Measurements from ENCODE around the gene AGTR1.

Gene AGTR1

DNA sequence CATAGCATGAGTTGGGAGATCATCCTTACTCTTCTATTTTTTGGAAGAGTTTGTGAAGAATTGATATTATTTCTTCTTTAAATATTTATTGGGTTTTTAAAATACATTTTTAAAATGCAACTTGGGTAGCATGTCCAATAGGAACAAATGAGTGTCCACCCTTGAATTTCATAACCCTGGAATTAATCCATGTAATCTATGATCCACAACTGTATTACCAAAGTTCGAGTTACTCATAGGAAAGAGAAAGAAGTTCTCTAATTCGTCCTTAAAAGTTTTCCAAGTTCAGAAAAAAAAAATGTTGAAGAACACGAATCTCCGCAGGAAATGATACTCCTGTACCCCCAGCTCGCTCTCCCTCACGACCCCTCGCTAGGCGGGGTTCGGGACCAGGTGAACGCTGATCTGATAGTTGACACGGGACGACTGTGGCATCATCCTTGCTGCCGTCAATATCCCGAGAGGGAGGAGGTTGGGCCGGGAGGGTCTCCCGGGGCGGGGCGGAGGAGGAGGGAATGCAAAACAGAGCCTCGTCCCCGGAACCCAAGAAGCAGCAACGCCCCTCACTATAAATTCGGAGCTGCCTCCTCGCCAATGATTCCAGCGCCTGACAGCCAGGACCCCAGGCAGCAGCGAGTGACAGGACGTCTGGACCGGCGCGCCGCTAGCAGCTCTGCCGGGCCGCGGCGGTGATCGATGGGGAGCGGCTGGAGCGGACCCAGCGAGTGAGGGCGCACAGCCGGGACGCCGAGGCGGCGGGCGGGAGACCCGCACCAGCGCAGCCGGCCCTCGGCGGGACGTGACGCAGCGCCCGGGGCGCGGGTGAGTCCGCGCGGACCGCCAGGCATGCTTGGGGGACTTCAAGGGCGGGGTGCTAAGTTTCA is at the start of gene AGTR1:
Gene AGTR1 (plus strand): TSS at position 598 of the 884 bp plus-strand sequence. CDS start 43,133 bp downstream, outside the sequence.
- peak; percentile 40 for DNase-seq (ENCODE audit: low read depth)

DNA sequence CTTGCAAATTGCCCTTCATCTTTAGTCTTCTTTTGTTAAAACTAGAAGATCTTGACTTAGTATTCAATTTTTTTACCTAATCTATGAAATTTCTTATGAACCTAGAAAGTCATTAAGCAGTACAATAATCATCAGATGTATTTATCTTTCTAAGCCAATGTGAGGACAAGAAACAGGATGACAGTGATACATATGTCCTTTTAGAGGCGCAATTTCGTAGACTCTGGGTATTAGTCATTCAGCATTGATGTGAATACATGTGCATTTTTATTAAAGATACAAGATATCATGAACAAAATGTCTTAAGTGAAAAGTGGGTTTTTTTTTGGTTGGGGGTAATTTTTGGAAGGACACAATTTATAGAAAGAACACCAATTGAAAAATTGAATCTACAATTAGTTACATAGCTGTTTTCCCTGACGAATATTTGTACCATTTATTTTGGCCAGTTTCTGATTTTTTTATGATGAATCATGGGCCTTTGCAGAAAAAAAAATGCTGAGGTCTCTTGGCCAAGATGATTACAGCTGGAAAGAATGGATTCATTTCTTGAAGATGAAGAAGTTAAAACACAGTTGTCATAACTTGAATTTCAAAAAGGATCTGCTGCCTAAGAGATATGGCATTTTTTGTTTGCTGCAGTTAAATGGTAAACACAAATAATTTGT is 48.9 kb upstream of the AGTR1 start:
- peak; percentile 81 for DNase-seq (ENCODE audit: low read depth)

DNA sequence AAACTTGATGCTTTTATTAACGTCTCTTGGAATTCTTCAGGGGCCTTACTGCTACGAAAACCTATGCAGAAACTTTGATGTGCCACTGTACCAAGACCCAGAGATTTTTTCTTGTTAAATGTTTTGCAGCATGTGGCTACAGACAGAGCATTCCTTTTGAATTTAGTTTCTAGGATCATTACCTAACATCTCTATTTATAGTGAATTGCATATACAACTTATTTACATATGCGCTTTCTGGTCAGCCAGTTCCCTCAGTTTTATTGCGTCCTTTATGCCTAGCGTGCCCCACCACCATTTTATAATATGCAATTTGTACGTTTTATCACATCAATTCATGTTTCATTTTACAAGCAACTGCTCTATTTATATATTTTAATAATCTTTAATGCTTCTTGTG is 46.2 kb upstream of the AGTR1 start:
- DNase-seq (ENCODE audit: low read depth) = no peak

DNA sequence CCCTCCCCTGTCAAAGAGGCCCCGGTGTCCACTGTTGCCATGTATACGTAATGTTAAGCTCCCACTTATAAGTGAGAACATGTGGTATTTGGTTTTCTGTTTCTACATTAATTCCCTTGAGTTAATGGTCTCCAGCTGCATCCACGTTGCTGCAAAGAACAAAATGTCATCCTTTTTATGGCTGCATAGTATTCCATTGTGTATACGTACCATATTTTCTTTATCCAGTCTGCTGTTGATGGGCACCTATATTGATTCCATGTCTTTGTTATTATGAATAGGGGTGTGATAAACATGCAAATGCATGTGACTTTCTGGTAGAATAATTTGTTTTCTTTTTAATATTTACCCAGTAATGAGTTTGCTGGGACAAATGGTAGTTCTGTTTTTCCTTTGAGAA is 43.3 kb upstream of the AGTR1 start:
- DNase-seq (ENCODE audit: low read depth) = no peak

DNA sequence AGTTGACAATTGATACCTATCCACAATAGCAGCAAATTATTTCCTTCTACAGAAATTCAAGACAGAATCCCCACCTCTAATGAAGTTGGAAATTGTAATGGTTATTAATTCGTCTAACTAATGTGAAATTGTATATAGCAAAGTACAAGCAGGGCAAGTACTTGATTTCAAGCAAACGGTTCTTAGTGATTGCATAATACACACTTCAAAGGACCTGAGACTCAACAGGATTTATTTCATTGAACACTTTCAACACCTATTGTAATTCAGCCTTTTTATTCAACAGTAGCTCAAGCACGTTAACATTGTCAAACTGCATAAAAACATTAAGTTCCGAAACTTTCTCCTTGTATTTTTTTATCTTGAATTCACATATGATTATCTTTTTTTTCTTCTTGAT is 40.2 kb upstream of the AGTR1 start:
- DNase-seq (ENCODE audit: low read depth) = no peak

DNA sequence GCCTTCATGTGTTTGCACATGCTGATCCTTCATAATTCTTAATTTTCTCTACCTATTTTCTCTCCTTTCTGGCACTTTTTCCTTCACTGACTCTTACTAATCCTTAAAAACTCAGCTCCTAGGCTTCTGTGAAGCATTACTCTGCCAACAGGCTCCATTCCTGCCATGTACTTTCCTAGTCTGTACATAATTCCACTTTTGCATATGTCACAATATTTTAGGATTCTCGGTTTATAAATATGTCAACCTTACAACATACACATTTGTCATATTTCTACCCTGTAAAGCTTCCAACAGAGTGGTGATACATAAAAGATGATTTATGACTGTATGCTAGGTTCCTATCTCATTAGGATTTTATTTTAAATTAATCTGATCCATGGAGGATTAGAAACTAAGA is 38.2 kb upstream of the AGTR1 start:
- no peak for DNase-seq (ENCODE audit: low read depth)

DNA sequence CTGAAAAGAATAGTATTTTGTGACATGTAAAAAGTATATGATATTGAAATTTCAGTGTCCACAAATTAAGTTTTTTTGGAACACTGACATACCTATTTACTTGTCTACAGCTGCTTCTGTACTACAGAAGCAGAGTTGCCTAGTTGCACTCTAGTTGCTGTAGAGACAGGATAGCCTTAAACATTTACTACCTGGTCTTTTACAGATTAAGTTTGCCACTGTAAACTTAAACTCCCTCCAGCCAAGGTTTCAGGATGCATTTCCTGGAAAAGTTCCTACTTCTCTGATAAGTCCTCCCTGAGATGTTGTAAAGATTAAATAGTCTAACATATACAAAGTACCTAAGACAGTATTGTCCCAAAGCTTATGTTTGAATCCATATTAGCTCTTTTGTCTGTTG is 17.4 kb upstream of the AGTR1 start:
- DNase-seq (ENCODE audit: low read depth) = no peak

DNA sequence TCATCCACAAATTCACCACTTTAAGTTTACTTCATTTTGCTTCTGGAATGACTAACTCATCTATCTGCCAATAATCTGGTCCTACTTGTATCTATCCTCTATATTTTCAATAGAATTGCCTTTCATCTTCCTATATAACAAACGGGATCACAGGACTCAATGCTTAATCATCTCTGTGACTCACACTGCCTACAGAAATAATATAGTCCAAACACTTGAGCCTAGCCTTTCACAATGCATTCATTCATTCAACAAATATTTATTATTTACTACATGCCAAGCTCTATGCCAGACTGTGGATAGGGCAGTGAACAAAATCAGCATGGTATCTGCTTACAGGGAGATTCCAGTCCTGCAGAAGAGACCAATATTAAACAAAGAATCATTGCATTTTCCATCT is 16.6 kb upstream of the AGTR1 start:
- no peak for DNase-seq (ENCODE audit: low read depth)

DNA sequence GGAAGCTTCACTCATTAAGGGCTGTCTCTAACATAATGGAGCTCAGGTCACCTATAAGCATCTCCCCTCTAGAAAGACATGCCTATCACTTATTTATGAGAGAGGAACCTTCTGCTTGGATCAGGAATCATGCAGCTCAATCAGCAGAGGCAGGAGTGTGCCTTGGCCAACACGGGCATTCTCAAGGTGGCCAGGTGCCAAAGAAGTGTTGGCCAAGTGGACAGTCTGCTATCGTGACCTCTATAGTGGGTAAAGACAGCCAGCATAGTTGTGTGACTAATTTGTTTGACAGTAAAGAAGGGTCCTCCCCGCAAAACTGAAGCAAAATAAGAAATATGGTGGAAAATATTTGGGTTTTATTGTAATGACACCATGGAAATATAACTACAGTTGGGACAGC is 14.7 kb upstream of the AGTR1 start:
- DNase-seq (ENCODE audit: low read depth) = no peak

DNA sequence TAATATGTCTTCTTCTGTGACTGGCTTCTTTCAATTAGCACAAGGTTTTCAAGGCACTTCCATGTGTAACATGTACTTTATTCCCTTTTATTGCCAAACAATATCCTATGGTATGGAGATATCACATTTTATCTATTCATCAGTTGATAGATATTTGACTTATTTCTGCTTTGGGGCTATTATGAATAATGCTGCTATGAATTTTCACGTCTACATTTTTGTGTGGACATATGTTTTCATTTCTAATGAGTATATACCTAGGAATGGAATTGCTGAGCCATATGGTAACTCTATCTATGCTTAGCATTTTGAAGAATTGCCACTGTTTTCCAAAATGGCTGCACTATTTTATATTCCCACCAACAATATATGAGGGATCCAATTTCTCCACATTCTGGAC is 3.6 kb upstream of the AGTR1 start:
- no peak for DNase-seq (ENCODE audit: low read depth)

DNA sequence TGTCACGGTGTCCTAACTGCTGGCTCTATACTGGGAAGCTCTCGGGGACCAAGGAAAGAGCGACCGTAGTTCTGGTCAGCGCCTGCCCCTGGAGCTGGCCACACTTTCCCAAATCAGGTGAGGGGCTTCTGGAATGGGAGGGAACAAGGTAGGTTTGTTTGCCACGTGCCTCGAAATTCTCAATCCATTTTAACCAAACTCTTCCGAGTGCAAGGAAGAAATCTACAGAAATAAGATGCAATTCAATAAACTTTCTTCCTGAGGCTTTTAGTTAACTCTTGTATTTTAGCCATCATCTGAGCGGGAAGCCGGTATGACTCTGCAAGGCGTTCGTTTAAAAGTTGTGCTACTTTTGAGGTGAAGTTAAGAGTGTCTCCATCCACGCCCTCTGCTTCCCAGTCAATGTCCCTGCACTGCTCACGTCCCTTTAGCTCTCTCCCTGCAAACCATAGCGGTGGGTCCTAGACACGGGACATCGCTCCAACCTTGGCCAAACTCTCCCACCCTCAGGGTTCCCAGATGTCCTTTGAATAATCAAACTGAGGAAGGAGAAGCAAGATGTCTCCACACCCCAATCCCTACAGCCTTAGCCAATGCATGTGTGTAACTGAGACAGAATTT is 597 bp downstream of the AGTR1 start:
- DNase-seq (ENCODE audit: low read depth) = no peak

DNA sequence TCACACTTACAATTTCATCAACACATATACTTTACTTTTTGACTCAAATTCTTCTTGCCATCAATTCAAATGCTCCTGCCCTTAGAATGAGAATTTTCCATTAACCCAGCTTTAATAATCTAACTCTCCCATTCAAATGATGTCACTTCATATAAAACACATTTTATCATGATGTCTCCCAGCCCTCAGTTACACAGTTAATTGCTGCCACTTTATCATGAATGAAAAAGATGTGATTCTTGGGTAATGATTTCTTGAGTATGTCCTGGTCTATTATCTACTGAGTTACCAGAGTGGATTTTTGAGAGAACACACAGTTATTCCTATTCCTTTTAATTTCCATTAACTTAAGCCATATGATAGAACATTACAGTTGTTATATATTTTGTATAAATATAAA is 7.6 kb downstream of the AGTR1 start:
- DNase-seq (ENCODE audit: low read depth) = no peak

DNA sequence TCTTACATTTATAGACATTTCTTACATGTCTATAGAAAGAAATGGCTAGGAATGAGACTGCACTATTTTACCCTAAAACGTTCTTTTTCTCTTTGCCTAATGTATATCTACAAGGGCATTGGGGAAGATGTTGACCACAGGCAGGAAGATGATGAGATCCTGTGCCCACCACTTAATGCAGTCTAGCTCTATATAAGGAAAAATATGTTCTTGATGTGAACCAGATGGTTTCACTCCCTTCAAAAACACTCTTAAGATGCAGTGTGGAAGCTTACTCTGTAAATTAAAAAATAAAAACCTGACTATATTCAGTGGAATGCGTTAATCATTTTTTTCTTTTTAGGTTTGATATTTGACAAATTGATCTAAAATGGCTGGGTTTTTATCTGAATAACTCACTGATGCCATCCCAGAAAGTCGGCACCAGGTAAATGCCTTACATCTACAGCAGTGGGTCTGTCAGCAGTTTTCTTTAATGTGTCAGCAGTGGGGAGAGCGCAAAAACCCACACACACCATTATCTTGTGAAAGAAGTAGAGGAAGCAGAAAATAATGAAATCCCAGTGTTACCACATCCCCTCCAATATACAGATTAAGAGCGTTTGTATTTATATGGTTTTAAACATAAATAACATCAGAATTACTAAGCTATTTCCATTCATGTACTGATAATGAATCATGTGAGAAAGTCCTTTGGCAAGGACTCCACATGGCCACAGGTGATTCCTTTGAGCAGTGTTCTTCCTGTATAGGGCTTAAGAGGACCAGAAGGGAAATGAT is 10.1 kb downstream of the AGTR1 start:
- peak; percentile 46 for DNase-seq (ENCODE audit: low read depth)

DNA sequence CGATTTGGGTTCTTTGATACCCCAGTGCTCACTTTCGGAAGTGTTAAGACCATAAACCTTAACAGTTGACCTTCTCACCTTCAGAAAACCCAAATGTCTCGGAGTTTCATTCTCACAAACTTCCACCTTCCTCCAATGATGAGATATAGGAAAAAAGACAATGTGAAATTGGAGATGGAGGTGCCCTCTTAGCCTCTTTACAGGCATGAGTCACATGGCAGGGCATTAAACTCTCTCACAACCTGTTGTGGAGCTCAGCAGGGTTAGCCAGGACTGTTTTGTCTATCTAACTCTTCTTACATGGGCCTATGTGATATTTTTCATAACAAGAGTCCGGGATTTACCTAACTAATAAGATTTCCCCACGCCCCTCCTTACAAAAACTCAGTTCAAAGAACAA is 10.7 kb downstream of the AGTR1 start:
- DNase-seq (ENCODE audit: low read depth) = no peak

DNA sequence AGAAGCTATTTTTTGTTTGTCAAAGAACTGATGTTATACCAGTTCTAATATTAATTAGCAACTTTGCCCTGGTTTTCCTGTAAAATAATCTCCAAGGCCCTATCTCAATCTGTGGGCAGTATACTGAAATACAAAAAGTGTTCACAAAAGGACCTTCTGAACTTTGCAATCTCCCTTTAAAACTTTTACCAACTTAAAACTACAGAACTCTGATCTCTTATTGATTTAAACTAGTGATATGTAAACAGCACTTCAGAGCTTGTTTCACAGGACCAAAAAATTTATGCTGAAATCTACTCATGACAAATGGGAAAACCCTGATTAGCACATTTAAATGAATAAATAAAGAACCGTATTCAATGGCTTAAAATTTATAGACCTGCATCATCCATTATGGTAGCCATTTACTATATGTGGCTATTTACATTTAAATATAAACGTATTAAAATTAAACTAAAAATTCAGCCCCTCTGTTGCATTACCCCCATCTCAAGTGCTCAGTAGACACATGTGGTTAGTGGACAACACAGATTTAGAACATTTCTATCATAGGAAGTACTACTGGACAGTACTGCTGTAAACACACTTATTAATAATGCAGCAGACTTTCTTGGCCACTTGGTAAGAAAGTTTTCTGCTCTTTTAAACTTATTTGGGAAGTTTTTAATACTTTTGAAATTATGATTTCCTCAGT is 12.0 kb downstream of the AGTR1 start:
- no peak for DNase-seq (ENCODE audit: low read depth)

DNA sequence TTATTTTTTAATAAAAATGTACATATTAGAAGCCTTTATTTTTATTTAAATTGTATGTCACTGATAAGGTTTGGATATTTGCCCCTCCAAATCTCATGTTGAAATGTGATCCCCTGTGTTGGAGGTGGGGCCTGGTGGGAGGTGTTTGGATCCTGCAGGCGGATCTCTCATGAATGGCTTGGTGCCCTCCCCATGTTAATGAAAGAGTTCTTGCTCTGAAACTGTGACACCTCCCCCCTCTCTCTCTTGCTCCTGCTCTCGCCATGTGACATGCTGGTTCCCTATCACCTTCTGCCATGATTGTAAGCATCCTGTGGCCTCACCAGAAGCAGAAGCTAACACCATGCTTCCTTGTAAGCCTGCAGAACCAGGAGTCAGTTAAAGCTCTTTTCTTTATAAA is 13.0 kb downstream of the AGTR1 start:
- no peak for DNase-seq (ENCODE audit: low read depth)

DNA sequence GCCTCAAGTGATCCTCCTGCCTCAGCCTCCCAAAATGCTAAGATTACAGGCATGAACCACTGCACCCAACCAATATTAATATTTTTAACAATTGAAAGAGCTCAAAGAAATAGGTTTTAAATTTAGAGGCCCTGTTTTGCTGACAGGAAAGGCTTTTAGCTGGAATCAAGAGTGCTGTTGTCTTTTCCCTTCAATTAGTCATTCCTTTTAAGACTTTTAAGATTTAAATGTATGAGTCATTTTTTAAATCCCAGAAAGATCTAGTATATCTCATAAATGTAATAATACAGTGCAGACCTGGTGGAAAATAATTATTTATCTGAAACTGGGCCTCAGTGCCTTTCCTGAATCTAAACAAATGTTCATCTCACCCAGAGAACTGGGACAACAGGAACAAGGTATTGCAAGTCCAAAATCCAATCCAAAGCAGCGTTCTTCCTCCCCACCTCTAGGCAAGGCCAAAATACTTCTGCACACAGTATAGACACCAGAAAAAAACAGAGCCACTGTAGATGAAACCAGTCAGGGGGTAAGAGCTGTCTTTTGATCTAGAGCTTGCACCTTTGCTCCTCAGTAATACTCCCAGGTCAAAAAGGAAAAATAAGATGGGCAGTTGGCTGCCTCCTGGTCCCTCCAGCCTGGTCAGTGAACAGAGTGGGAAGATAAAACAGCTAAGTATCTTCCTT is 14.4 kb downstream of the AGTR1 start:
- DNase-seq (ENCODE audit: low read depth) = peak; percentile 45

DNA sequence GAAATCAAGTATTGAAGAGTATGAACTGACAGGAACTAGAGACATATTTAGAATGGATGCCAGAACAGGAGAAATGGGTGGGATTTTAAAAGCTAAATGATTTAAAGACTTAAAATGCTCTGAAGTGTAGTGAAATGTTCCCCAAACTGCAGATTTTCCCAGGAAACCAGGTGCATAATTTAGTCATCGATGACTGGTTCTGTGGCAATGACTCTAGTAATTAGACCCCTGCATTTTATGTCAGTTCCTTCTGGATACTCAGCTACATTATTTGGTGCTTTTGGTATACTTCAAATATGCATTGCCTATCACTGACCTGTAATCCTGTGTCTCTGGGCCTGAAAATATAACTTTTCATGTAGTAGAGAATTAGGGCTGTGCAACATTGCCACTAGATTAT is 16.8 kb downstream of the AGTR1 start:
- DNase-seq (ENCODE audit: low read depth) = no peak

DNA sequence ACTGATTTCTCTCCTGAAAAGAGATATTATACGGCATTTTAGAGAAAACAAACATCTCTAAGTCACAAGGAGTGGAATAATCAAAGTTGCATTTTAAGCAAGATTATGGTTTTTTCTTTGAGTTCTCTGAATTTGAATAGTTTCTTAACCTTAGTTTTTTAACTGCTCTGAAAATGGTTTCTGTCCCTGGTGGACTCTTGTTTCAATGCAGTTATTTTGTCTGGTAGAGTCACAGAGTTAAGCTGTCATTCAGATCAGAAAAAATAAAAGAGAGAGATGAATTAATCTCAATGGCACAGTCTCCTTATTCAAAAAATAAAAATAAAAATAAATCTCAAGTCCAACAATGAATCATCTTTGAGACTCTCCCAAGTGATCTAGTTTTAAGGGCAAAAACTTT is 19.0 kb downstream of the AGTR1 start:
- no peak for DNase-seq (ENCODE audit: low read depth)

DNA sequence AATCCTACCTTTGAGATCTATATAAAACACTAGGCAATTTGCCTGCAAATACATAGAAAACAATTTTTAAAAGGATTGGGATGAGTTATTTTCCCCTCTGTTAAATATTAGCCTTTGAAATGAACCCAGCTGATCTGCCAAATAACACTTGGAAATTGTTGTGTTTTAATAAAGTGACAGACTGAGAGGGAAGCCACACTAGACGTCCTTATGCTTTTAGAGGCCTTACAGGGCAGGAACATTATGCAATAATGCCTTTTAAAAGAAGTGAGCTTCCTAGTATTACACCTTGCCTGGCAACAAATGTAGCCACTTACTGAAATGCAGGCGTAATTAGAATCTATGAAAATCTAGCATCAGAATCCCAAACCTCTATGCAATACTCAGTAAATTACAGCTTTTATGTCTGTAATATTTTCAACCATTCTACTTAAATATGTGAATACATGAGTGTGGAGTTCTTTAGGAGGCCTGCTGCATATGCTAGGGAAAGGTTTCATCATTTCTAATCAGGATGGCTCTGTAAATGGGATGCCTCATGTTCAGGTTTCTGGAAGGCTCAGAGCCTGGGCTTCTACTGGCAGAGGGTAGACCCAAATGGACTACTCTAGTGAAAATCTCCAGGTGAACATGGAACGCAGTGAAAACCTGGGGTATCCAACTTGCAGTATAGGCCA is 20.3 kb downstream of the AGTR1 start:
- DNase-seq (ENCODE audit: low read depth) = no peak

Data from EH (cell line).